AG04450 (cell line): ENCODE data around the gene SCMH1. TPM values are rescaled to one million over a fixed set of nuclear protein-coding genes. Genes with fewer than 3 reads are reported as not detected.
"Not testable (repeated sequence)": the region's sequence is repeated elsewhere in the genome, so short reads cannot be mapped to it uniquely, and the experiment has no call there.

Experiments
- CTCF ChIA-PET: fragments of 300-600, 350-600 bp; formaldehyde crosslinking; extraction: SDS; loops from one replicate; lab custom pipeline; 2022; ENCODE audit warnings: antibody characterized with exemption, inconsistent platforms; lab: Charles Lee
- POLR2A ChIA-PET: fragments of 350-600 bp; formaldehyde crosslinking; extraction: SDS; loops from one replicate; lab custom pipeline; 2021; ENCODE audit warnings: antibody characterized with exemption, inconsistent platforms; lab: Yijun Ruan, JAX
- DNase-seq: peaks from one replicate; pipeline ENCODE4 v3.0.0-alpha.2; 2011; ENCODE audit warnings: low read depth, low spot score
- H3K27ac ChIP-seq: one replicate; pipeline ENCODE4 v1.5.1; 2012; ENCODE audit warnings: low read depth, low read length, control low read depth
- H3K27me3 ChIP-seq: one replicate; pipeline ENCODE4 v1.6.0; 2012; ENCODE audit warnings: low read length; ENCODE audit not compliant: control insufficient read depth, insufficient read depth
- H3K4me3 ChIP-seq: 2 replicates; pipeline ENCODE4 v1.5.1; 2011; ENCODE audit warnings: mild to moderate bottlenecking, low read depth, low read length, control low read depth
- H3K9me3 ChIP-seq: 2 replicates; pipeline ENCODE4 v1.5.1; 2012; ENCODE audit warnings: low read length; ENCODE audit not compliant: control insufficient read depth, insufficient read depth
- CTCF ChIP-seq: IDR thresholded peaks from 2 replicates; pipeline ENCODE4 v1.5.1; 2011; ENCODE audit warnings: low read depth, low read length, control low read depth, inconsistent platforms
- polyA plus RNA-seq: library from polyadenylated mRNA; depleted of rRNA; stranded (reverse); fragments of >200 nt; gene quantifications from 2 replicates; pipeline ENCODE4 v1.2.3, GENCODE V29; 2011

Gene SCMH1
- polyA plus RNA-seq, 1 experiment, result 32.1 TPM

- no peak overlapping the region for H3K4me3 ChIP-seq
- POLR2A ChIA-PET, result no interaction called here
- H3K27ac ChIP-seq, result no peak overlapping the region
- no peaks in the 10 kb centered on the region for H3K27me3 ChIP-seq
- no peak for DNase-seq
- no peaks in the 10 kb centered on the region for H3K9me3 ChIP-seq
- no peak for TF ChIP-seq CTCF
- CTCF ChIA-PET, result interaction anchor here (0.7 kb wide), 1 partner anchor 101 kb away, joined by 3 read pairs; no protein-coding TSS in a partner anchor
Observed at GRCh38 chr1:41232305-41232704, 9.8 kb downstream of the SCMH1 start.

GRCh38 chr1:41230656-41231055, 11.4 kb downstream of the SCMH1 start:
- DNase-seq, result no peak
- no peak for TF ChIP-seq CTCF
- Histone ChIP-seq H3K4me3 (no peak overlapping the region), H3K27ac (no peak overlapping the region), H3K27me3 (no peaks in the 10 kb centered on the region), H3K9me3 (no peaks in the 10 kb centered on the region)
- CTCF ChIA-PET, result interaction anchor here (0.6 kb wide), 1 partner anchor 1461 kb away, joined by 3 read pairs; no protein-coding TSS in a partner anchor
- POLR2A ChIA-PET, result interaction anchor here (0.7 kb wide), 1 partner anchor 128 kb away, joined by 5 read pairs; no protein-coding TSS in a partner anchor

GRCh38 chr1:41229219-41229618, 12.9 kb downstream of the SCMH1 start:
- H3K27me3 ChIP-seq, DNase-seq, H3K4me3 ChIP-seq, H3K27ac ChIP-seq, POLR2A ChIA-PET, CTCF ChIA-PET, H3K9me3 ChIP-seq: not testable (repeated sequence)

GRCh38 chr1:41226815-41227434, 15.2 kb downstream of the SCMH1 start:
- no peak for TF ChIP-seq CTCF
- no peak for DNase-seq
- H3K9me3 ChIP-seq, result no peaks in the 10 kb centered on the region
- ChIA-PET POLR2A (no interaction called here), CTCF (no interaction called here)
- no peak overlapping the region for H3K27ac ChIP-seq
- no peaks in the 10 kb centered on the region for H3K27me3 ChIP-seq
- no peak overlapping the region for H3K4me3 ChIP-seq

GRCh38 chr1:41225495-41225894, 16.6 kb downstream of the SCMH1 start:
- H3K27me3 ChIP-seq, result no peaks in the 10 kb centered on the region
- POLR2A ChIA-PET, result no interaction called here
- H3K9me3 ChIP-seq, result no peaks in the 10 kb centered on the region
- no peak for TF ChIP-seq CTCF
- CTCF ChIA-PET, result no interaction called here
- H3K27ac ChIP-seq, result no peak overlapping the region
- no peak for DNase-seq
- H3K4me3 ChIP-seq, result no peak overlapping the region
